DMS114 treated with DMSO at 0.1 percent for 48 hours (cell line): ENCODE results near the gene COMMD7.
"Not testable (repeated sequence)": the region's sequence is repeated elsewhere in the genome, so short reads cannot be mapped to it uniquely, and the experiment has no call there.

Experiments
- DNase-seq: peaks from one replicate; lab custom pipeline; 2025; ENCODE audit not compliant: unreplicated experiment; lab: John Stamatoyannopoulos, UW

Gene COMMD7

DNA sequence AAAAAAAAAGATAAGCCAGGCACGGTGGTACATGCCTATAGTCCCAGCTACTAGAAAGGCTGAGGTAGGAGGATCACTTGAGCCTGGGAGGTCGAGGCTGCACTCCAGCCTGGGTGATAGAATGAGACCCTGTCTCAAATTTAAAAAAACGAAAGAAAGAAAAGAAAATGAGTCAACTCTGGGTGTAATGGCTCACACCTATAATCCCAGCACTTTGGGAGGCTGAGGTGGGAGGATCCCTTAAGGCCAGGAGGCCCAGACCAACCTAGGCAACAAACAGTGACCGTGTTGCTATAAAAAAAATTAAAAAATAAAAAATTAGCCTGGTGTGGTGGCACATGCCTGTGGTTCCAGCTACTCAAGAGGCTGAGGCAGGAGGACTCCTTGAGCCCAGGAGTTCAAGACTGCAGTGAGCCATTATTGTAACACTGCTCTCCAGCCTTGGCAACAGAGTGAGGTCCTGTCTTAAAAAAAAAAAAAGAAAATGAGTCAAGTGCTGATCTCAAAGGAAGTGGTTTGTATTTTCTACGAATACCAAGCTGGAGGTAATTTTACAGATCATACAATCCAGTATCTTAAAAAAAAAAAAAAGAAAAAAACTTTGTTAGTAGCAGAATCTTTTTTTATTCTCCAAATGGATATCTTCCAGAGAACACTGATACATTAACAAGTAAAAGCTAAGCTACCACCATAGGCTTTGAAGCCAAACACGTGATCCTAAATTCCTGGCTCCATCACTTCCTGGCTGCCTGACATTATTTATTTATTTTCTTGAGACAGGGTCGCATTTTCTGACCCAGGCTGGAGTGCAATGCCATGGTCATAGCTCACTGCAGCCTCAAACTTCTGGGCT, 5.7 kb downstream of the COMMD7 start:
- DNase-seq, result no peak

- DNase-seq, result no peak
Observed at GRCh38 chr20:32731882-32732266, 11.4 kb downstream of the COMMD7 start.

DNA sequence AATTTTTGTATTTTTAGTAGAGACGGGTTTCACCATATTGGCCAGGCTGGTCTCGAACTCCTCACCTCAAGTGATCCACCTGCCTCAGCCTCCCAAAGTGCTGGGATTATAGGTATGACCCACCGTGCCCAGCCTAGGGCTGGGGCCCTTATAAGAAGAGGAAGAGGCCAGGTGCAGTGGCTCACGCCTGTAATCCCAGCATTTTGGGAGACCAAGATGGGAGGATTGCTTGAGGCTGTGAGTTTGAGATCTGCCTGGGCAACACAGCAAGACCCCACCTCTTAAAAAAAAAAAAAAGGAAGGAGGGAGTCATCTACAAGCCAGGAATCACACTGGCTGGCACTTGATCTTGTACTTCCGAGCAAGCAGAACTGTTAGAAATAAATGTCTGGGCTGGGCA, 13.9 kb downstream of the COMMD7 start:
- not testable (repeated sequence) for DNase-seq

DNA sequence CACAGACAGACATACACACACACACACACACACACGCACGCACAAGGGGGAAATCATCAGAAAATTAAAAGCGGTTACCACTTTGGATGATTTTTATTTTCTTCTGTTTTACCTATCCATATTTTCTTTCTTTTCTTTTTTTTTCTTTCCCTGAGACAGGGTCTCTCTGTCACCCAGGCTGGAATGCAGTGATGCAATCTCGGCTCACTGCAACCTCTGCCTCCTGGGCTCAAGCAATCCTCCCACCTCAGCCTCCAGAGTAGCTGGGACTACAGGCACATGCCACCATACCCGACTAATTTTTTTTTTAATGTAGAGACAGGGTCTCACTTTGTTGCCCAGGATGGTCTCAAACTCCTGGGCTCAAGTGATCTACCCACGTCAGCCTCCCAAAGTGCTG, 14.8 kb downstream of the COMMD7 start:
- not testable (repeated sequence) for DNase-seq

- DNase-seq, result no peak
Observed at GRCh38 chr20:32727683-32728082, 15.6 kb downstream of the COMMD7 start.

DNA sequence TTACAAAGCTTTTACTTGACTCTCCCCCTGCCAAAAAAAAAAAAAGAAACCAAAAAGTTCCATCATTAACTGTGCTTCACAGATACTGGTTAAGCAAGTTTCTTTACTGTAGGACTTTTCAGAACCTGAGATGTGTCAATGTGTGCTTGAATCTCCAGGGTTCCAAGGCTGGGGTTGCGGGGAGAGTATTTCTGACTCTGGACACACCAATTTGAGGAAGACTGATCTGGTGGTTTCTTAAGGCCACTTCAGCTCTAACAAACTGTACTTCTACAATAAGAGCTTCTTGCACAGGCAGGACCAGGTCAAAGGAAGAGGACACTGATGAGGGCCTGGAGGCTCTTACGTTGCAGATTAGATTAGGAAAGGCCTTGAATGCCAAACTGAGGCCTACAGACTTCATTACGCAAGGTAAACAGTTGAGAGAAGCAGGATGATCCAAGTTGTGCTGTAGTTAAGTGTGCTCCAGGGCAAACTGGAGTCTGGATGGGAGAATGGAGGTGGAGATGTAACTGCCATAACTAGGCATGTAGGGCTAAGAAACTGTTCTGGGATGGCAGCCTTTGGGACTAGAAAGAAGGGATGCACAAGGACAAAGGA, 24.4 kb downstream of the COMMD7 start:
- DNase-seq, result no peak

DNA sequence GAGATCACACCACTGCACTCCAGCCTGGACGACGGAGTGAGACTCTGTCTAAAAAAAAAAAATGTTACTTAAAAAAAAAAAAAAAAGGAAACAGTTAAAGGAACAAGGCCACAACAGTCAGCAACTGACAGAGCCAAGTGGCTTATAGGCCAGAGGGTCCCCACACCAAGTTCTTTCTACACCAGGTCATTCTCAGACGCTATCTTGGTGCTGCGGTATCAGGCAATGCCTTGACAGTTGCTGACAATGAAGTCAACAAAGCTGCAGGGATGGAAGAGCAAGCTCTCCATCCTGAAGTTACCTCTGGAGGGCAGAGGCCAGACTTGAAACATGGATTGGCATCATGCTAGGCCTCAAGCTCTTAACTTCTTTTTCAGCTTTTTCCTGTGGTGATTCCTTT, 31.9 kb downstream of the COMMD7 start:
- no peak for DNase-seq

DNA sequence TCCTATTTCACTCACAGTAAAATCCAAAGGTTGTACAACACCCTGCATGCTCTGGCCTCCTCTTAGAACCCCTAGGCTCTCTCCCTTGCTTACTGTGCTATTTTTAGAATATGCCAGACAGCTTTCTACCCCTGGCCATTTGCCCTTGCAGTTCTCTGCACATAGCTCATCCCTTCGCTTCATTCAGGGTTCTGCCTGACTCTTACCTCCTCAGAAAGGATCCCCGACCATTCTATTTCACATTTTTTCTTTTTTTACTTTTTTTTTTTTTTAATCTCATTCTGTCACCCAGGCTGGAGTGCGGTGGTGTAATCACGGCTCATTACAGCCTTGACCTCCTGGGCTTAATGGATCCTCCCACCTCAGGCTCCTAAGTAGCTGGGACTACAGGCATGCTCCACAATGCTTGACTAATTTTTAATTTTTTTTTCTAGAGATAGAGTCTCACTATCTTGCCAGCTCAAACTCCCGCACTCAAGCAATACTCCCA, 33.6 kb downstream of the COMMD7 start:
- DNase-seq, result no peak

GRCh38 chr20:32709029-32709631, 34.1 kb downstream of the COMMD7 start:
- not testable (repeated sequence) for DNase-seq

- no peak for DNase-seq
Observed at GRCh38 chr20:32707691-32708581, 35.3 kb downstream of the COMMD7 start.

- no peak for DNase-seq
Observed at GRCh38 chr20:32706486-32706885, 36.8 kb downstream of the COMMD7 start.

DNA sequence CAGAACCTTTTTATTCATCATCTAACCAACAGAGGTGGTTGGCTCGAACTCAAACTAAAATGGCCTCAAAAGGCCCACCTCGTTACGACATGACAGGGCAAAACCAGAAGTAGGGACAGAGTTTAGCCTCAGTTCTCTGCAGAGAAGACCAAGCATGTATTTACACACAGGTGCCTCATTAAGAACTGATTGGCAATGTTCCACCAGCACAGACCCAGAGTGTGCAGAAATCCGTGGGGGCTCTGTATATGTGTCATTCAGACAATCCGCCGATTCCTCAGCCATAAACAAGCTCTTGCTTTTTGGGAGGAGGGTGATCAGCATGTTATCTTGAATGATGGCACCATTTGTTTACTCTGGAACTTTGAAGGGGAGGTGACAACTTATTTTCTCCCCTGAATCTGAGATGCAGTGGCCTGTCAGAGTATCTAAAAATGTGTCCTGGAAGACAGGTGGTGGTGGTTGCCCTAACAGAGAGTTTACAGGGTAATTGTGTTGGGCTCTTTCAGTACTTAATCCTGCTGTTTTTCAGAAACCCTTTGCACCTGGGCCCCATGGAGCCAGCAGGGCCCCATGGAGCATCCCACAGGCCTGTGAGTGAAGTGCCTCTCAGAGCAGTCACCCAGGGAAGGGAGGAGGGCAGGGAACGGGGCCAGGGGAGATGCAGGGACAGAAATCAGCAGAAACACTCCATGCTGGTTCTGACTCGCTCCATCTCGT, 40.4 kb downstream of the COMMD7 start:
- DNase-seq, result no peak

DNA sequence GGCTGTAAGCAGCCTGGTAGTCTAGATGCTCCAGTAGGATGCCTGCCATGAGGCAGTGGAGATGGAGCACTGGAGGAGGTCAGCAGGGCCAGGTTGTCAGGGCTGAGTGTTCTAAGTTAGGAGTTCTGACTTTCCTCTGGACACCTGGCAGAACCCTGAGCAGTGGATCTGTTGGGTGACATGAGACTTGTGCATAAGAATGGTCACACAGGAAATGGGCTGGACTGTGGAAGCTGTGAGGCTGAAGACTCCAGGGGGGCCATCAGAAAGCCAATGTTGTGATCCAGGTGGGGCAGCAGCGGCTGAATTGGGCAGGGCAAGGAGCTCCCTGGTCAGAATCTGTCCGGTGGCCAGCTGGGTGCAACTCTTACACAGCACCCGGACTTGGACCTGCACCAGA, 45.7 kb downstream of the COMMD7 start:
- no peak for DNase-seq

DNA sequence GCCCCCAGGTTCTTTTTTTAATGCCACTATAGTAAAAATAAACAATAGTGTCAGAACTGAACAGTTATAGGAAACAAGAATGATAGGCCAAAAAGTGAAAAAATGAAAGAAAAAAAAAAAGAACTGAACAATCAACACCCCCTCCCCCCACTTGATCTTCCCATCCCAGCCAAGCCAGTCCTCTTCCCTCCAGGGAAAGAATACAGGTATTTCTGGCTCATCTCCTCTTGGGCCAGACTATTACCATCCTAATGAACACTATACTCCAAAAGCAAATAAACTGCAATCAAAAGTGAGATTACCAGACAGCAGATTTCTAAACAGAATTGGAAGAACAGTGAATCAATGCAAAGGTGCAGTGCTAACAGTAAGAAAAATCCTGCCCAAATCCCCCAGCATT, 48.2 kb downstream of the COMMD7 start:
- DNase-seq, result no peak

- DNase-seq, result not testable (repeated sequence)
Observed at GRCh38 chr20:32688966-32689365, 54.3 kb downstream of the COMMD7 start.

DNA sequence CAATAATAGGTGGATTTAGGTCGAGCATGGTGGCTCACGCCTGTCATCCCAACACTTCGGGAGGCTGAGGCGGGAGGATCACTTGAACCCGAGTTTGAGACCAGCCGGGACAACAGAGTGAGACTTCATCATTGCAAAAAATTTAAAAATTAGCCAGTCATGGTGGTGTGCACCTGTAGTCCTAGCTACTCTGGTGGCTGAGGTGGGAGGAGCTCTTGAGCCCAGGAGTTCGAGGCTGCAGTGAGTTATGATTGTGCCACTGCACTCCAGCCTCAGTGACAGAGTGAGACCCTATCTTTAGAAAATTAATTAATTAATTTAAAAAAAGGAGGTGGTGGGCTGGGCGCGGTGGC, 56.1 kb downstream of the COMMD7 start:
- no peak for DNase-seq

- DNase-seq, result no peak
Observed at GRCh38 chr20:32686530-32687179, 56.6 kb downstream of the COMMD7 start.

DNA sequence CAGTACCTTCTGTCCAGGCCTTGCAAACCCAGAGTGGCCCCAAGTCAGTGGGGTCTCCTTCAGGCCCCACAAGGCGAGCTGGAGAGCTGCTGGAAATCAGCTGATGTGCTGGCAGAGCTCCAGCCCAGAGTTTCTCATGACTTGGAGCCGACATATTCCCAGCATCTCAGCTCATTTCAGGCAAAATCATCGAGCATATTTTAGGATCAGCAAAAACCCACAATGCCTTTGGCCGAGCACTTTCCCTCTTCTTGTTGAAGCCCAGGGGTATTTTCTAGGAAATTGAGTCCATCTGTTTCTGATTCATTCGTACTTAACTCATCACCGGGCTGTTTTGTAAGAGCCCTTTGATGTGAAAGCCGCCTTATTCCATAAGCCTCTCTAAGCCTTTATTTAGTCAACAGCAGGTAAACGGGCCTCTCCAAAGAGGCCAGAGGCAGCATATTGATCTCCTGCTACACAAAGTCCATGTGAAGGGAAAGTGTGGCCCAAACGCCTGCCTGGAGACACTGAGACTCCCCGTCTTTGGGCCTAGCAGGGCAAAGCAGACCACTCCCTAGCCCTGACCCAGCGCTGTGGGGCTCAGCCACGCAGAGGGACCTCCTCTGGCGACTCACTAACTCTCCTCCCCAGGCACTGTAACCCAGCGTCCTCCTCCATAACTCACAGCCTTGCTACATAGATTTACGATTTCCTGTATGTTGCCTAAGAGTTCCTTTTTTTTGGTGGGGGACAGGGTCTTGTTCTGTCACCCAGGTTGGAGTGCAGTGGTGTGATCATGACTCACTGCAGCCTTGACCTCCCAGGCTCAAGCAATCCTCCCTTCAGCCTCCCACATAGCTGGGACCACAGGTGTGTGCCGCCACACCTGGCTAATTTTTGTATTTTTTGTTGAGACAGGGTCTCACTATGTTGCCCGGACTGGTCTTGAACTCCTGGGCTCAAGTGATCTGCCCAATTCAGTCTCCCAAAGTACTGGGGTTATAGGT, 57.4 kb downstream of the COMMD7 start:
- no peak for DNase-seq

DNA sequence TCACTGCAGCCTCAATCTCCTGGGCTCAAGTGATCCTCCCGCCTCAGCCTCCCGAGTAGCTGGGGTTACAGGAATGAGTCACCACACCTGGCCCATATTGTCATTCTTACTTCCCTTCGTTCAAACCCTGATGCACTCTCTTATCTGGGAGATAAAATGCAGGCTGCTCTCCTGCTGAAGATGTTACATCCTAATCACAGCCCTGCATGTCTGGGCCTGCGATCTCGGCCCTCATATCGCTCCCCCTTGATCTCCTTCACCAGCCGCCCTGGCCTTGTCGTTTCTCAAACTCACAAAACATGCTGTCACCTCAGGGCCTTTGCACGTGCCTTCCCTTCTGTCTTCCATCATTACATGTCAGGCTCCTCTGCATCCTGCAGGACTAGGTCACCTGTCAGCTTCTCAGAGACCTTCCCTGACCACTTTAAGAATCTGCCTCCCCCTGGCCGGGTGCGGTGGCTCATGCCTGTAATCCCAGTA, 60.7 kb downstream of the COMMD7 start:
- no peak for DNase-seq
